Measurements from ENCODE around the gene VPS8.

Gene VPS8

DNA sequence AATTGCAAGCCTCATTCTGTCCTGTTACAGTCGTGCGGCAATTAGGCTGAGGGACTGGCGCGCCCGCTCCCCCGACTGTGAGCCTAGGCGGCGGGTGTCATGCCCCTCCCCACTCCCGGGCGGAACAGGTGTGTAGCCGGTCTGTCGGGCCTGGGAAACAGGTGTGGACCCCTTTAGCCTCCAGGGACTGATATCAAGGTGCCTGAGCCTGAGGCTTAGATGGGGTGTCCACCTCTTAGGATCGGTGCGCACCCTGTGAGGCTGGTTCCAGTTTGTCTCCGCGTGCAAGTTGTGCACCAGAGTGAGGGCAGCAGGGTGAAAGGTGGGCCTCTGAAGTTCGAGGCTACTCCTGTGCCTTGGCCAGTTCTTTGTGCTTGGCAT lies 686 bp downstream of the VPS8 start:
- no peak for DNase-seq

DNA sequence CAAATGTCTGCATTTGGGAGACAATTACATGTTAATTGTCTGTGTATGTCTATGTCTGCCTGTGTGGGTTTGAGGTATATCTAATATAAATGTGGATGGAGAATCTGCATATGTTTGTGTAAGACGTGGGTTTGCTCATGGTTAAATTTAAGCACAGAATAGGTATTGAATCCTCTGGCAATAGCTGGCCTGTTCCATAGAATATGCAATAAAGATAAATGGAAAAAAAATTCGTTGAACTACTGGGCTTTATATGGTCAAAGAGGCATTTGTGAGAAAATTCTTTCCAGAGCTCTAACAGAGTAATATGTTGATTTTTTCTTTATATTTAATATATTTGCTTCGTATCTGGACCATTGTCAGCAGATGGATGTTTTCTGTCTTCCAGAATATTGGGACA lies 1.4 kb downstream of the VPS8 start:
- DNase-seq = no peak

DNA sequence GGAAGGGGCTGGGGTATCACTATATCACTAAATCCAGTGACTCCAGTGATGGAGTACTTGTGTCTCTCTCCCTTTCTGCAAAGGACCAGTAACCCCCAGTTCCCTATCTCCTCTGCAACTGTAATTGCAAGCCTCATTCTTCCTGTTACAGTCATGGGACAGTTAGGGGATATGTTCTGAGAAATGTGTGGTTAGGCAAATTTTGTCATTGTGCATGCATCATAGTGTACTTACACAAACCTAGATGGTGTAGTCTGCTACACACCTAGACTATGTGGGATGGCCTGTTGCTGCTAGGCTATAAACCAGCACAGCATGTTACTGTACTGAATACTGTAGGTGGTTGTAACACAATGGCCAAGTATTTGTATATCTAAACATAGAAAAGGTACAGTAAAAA lies 2.2 kb downstream of the VPS8 start:
- no peak for DNase-seq

DNA sequence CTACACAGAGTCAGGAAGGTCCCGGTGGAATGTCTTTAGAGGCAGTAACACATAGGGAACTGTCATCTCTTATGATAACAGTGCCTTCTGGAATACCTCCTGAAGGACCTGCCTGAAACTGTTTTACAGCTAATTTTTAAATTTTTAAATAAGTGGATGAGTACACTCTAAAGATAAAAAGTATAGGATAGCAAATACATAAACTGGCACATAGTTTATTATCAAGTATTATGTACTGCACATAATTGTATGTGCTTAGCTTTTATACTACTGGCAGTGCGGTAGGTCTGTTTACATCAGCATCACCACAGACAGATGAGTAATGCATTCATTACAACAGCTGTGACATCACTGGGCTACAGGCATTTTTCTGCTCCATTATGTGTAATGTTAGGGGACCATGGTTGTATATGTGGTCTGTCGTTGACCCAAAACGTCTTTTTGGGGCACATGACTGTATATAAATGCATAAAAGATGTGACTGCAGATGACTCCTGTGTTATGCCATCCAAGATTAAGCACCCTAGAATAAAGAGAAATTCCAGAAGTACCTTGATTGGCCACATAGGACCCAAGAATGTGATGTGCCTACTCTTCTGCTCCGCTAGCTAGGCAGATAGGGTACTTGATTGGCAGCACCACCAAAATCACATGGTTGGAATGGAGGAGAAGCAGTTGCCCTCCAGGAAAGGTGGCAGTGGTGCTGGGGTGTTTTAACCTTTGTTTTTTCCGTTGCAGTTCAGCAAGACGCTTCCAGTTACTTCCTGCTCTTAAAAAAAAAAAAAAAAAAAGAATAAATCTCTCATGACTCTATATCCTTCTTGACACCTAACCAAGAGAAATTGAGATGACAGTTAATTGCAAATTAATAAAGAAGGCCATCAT lies 3.3 kb downstream of the VPS8 start:
- DNase-seq = no peak

DNA sequence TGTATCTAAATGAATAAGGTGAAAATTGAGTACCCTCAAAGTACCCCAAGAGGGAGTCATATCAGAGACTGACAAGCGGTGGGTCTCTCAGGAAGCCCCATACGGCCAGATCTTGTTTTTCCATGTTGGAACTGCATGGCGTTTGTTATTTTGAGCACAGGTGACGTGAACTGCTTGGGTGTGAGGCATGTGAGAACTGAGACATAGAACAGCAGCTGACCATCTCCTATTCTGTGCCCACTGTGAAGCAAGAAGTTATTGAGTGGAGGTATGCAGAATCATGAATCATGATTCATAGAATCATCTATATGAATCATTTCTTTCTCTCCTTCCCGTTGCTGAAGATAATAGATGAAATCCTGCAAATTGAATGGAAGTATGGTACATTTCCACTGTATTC lies 4.6 kb downstream of the VPS8 start:
- DNase-seq = no peak

DNA sequence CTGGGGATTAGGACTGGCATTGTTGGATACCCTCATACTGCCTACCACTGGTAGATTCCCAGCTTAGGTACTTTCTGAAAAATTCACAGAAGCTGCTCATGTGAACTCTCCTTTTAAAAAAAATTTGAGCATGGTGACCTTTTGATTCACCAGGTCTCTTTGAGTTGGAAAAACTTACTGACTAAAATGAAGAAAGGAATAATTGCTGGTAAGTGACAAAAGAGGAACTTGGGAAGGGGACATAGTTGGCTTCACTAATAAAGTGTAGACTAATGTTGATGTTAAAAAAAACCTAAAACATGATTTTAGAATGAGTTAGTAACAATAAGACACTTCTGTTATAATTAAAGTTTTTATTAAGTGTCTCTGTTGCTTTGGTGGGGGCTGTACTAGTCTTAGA lies 8.6 kb downstream of the VPS8 start:
- DNase-seq = no peak

DNA sequence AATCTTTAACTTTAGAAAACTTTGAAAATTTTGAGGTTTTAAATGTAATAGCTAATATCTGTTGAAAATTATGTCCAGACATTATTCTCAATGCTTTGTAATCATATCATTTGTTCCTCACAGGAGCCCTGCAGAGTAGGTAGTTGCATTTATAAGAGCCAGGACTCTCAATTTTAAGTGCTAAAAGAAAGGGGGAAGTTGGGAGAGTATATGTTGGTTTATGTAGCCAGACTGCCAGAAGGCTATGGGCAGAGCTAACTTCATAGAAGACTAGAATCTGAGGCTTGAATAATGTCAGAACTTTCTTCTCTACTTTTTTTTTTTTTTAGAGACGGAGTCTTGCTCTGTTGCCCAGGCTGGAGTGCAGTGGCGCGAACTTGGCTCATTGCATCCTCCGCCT lies 9.1 kb downstream of the VPS8 start:
- DNase-seq = no peak

DNA sequence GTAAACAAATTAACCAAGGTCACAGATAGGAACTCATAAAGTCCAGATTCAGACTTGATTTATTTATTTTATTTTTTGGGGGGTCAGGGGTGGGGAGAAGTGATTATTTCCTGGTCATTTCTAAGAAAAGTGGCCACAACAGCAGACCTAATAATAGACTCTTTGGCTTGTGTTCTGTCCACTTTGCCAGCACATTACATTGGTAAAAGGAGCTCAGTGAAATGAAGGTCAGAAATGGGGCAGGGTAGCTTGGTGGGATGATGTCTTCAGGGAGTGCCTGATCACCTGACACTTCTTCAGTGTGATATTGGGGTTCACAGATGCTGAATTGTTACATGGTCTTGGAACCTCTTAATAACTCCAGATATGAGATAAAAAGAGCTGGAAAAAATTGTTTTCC lies 10.1 kb downstream of the VPS8 start:
- no peak for DNase-seq

DNA sequence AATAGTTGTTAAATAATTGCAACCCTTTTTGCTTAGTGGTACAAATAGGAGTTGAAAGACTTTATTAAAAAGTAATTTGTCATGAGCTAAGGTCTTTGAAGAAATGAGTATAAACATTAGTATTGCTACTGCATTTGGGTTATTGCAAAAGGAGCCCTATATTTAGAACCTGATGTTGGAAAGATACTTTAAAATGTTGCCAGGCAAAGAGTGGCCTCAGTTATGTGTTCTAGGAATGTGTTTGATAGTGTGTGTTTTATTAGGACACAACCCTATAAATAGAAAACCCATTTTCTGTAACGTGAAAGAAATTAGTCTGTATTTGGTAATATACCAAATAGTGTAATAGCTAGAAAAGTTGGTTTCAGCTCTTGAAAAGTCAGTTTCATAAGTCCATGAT lies 10.7 kb downstream of the VPS8 start:
- no peak for DNase-seq

DNA sequence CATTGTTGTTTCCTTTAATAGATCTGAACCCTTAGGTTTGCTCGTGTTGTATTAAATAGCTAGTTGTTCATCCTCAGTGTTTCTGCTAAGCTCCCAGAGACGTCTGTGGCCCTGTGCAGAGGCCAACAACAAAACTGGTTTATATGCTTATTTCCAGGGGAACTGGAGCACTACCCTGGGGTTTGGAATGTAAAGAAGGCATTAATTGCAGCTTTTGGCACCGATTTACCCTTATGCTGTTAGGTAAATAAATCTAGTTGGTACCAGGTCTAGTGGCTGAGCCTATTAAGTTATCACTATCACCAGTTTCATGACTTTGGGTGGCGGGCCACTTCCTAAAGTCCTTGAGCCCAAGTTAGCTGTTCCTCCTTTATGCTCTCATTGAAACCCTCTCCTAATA lies 12.0 kb downstream of the VPS8 start:
- DNase-seq = no peak

DNA sequence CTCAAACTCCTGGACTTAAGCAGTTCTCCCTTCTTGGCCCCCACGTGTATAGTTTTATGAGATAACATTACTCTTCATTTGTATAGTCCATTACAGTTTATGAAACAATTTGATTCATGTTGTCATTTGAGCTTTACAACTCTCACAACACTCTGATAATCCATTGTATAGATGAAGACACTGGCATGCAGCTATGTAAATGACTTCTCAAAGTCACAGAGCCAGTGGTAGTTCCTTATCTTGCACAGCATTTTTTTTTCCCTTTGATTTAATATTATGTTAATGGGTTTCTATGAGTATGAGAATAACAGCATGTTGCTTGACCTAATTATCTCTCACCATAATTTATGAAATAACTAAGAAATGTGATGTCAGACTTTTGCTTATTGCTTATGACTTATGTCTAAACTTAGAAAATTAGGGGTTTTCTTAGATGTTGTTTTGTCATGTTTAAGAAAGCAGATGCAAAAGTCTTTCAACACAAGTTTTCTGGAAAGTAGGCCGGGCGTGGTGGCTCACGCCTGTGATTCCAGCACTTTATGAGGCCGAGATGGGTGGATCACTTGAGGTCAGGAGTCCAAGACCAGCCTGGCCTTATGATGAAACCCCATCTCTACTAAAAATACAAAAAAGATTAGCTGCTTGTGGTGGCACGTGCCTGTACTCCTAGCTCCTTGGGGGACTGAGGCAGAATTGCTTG lies 13.3 kb downstream of the VPS8 start:
- DNase-seq = no peak

DNA sequence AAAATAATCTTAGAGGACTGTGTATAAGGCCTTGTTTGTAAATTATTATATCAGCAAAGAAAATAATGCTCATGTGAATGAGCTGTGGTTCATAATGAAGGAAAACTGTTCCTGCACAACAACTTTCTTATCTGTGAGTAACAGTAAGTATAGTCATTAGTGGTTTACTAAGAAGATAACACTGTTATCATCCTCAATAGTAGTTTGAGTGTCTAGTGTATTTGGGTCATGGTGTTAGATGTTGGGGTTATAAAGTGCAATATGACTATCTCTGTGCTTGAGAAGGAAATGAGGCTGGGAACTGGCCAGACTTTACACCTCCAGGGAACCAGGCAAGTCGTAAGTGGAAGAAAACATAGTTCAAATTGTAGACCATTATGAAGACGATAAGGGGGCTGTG lies 15.6 kb downstream of the VPS8 start:
- DNase-seq = no peak

DNA sequence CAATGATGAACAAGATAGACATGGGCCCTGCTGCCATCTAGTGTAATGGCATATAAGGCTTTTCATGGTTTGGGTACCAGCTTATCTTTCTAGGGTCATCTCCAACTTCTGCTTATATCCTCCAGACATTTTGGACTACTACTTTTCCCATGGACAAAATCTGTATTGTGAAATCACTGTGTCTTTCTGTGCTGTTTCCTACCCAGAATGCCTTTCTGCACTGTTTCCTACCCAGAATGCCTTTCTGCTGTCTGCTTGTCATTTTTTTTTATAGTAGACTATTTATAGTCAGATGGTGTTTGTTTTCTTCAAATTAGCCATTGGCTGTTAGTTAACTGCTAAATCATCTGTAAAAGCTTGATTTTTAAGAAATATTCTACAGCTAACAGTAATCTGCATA lies 20.1 kb downstream of the VPS8 start:
- DNase-seq = no peak

DNA sequence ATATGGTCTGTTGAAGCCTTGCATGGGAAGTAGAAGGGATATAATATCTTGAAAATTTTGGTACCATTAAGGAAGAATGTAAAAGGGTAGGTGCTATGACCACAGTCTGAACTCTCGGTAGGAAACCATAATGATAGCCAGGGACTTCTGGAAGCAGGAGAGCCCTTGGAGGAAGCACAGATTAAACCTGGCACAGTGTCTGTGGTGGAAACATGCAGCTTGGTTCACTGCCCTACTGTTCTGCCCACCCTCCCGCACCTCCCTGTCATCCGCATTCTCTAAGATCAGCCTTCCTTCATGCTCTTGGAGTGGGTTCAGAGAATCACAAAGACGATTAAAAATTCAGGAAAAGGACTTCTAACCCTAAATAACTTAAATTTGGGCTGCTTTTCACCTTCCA lies 20.9 kb downstream of the VPS8 start:
- no peak for DNase-seq

DNA sequence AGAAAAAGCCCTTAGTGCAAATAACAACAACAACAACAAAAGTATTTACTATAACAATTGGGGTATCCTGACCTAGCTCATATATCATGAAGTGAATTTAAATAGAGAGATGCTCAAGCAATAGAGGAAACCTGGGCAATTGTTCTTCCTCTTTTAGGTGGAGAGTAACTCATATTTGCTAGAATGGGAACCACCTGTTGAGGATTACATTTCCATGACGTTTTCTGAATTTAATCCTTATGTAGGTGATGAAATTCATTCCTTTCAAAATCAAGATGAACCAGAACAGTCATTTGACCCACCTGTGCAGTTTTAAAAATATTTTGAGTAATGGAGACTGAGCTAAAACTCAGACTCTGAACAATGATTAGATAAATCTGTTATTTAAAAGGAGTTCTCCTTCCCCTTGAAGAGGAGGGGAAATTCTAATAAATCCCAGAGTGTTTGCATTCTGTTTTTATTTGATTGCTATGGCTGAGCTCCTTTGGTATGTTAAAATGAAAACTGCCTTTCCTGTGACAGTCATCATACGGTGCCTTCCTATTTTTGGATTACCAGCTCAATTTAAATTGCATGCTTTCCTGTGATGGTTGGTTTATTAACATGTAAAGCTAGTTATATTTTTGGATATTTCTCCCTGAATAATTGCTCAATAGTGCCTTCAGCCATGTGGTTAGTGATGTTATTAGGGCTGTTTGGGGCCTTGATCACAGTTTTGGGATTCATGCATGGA lies 24.3 kb downstream of the VPS8 start:
- no peak for DNase-seq

DNA sequence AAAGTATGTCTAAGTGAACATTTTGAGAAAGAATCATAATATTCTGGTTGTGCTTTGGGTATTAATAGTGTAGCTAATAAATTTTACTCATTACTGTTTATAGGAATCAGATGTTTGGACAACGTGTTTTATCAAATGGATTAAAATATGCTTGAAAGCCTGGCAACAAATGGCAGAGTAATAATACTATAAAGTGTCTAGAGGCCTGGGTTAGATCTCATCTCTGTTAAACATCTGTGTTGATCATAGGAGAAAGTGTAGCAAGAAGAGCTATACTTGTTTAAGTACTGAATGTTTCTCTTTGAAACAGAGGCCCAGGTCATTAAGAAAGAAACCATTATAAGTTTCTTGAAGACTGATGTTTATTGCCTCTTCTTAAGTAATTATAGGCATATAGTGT lies 30.5 kb downstream of the VPS8 start:
- DNase-seq = no peak

DNA sequence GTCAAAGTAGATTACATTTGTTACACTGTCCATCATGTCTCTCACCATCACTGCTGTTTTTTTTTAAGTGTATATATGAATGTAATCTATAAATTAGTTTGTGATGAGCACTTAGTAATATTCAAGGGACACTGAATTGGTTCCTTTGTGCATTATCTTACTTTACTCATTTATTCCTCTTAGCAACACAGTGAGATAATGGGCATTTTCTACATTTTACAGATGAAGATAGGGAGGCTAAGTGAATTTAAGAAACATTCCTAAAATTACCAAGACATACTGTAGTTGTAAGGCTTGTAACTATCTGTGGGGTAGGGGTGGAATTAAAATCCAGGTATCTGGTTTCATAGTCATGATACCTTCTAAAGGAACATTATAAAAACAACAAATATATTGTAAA lies 33.9 kb downstream of the VPS8 start:
- no peak for DNase-seq

DNA sequence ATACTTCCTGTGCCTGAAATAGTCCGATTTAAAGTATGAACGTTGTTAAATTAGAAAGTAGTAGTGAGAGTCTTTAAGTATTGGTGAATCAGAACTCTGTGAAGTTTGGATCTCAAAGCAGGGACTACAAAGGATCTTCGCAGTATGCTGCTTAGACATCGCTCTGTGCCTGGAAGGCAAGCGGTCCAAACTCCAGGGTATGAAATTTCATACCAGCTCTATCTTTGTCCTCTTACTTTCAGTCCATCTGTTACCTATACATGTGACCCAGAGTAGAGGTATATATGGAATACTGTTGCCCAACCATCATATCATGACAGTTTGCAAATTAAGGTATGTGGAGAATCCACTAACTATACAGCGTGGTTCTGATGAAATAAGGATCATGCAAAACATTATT lies 34.5 kb downstream of the VPS8 start:
- no peak for DNase-seq

DNA sequence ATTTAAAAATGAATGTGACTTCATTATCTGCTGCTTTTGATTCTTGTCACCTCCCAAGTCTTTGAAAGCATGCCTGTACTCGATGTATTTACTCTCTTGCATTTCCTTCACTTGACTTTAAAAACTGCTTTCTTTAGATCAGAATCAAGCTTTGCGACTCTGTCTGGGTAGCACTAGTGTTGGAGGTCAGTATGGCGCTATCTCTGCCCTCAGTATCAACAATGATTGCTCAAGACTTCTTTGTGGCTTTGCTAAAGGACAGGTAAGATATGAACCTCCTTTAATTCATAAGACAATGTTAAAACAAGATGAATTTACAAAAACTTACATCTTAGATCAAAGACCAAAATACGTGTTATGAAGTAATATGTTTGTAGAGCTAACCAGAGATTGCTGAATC lies 37.0 kb downstream of the VPS8 start:
- no peak for DNase-seq

DNA sequence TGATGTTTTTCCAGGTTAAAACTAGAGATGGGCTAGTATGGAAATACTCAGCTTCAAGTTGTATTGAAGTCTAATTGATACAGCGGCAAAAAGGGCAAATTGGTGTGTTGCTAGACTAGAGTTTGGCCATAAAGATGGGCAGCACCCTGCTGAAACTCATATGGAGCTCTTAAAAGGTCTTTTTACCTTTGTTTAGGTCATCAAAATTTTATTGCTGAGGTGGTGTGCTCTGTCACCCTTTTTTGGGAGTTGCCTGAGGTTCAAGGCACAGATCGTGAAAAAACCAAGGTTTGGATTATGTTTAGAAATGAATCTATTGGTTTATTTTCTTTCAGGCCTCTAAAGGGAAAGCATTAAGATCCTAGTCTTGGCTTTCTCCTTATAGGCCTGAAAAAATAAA lies 38.2 kb downstream of the VPS8 start:
- DNase-seq = no peak

DNA sequence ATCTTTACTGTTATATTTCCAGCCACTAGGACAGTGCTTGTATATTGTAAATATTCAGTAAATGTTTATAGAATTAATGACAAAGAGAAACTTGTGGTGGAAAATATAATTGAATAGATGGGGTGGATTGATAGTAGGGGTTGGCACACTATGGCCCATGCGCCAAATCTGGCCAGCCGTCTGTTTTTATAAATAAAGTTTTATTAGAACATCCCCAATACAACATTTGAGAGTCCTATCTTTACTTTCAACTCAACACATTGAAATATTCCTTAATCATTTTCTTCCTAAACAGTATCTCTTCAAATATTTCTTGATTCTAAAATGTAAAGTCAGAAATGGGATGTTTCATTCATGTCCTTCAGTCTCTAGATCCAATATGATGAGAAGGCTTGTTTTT lies 45.1 kb downstream of the VPS8 start:
- no peak for DNase-seq

DNA sequence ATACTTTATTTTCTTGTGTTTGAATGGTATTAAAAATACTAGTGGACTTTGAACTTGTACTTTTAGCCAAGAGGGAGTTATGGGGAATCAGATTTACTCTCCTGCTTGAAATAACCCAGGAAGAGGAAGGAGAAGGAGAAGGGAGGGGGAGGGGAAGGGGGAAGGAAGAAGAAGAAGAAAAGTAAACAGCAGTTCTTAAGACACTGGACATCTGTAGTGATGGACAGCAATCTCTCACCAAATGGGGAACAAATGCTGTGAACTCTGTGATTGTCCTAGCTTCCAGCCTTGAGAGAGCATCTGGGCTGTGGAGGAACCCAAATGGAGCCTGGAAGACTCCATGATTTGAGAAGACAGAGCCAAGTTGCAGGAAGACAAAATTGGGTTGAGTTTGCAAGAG lies 52.0 kb downstream of the VPS8 start:
- no peak for DNase-seq

DNA sequence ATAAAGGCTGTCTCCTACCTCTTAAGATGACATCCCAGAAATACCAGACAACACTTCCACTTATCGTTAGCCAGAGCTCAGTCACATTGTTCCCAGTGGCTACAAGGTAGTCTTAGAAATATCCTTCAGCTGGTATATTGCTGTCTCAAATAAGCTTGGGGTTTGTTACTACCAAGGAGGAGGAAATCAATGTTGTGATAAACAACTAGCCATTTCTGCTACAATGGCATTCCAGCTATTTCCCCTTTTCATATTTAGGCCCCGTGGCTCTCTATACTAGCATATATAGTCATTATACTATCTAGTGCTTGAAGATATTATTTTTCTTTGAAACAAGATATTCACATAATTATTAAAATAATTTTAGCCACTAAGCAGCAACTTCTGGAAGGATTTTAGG lies 56.5 kb downstream of the VPS8 start:
- DNase-seq = no peak

DNA sequence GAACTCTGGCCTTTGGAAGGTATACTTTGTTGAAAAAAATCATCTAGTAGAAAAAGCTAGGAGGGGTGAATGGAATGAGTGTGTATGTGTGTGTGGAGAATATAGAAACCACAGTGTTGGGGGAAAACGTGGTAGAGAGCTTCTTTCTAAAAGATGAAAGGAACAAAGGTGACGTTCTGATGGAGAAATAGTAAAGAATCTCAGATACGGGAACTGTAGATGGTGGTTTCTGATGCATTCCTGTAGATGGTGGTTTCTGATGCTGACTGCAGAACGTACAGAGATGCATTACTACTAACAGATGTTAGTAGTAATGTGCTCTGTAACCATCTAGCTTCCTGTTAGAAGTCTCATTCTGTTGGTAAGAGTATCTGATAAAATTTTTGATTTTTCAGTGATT lies 60.2 kb downstream of the VPS8 start:
- DNase-seq = no peak

Measured in NCI-H2029 (cell line).